GM12892 (cell line): ENCODE measurements around the gene PRLHR.

ENCODE experiments used
- DNase-seq: peaks from one replicate; pipeline ENCODE4 v3.0.0; 2011; ENCODE audit not compliant: insufficient read length
- FAIRE-seq: peaks from 2 replicates; lab custom pipeline; 2011; peaks lifted over from hg19 to GRCh38; lab: Jason Lieb, UNC
- POLR2A ChIP-seq: IDR thresholded peaks from 2 replicates; pipeline ENCODE4 v1.6.1; 2011; ENCODE audit warnings: low read depth, low read length, control low read depth
- POLR2AphosphoS5 ChIP-seq: IDR thresholded peaks from 2 replicates; pipeline ENCODE4 v1.6.1; 2011; ENCODE audit warnings: low read depth, low read length, control low read depth
- TAF1 ChIP-seq: IDR thresholded peaks from 2 replicates; pipeline ENCODE4 v1.6.1; 2011; ENCODE audit warnings: low read depth, mild to moderate bottlenecking, control low read depth, low read length, borderline replicate concordance

The PRLHR gene

DNA sequence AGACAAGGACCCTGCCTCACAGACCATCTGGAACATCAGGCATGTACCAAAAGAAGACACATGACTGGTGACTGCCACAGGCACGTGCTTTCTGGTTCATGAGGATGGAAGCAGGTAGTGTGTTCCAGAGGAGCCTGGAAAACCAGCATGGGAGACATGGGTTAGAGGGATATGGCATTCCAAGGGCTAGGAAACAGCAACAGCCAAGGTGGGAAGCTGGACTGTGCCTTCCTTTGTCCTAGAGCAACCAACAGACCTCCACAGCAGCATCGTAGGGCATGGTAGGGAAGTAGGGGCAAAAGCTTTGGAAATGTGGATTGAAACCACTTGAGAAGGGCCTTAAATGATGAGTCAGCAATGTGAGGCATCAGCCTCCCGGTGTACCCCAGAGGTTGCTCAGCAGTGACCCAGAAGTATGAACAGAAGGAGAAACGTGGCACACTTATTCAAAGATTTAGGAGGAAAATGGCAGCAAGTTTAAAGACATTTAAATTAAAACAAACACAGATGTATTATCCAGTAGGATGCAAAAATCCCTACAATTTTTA lies 51.0 kb downstream of the PRLHR start:
- FAIRE-seq: no peak
- TF ChIP-seq POLR2A: no peak
- no peak for TF ChIP-seq TAF1
- TF ChIP-seq POLR2AphosphoS5: no peak
- no peak for DNase-seq

DNA sequence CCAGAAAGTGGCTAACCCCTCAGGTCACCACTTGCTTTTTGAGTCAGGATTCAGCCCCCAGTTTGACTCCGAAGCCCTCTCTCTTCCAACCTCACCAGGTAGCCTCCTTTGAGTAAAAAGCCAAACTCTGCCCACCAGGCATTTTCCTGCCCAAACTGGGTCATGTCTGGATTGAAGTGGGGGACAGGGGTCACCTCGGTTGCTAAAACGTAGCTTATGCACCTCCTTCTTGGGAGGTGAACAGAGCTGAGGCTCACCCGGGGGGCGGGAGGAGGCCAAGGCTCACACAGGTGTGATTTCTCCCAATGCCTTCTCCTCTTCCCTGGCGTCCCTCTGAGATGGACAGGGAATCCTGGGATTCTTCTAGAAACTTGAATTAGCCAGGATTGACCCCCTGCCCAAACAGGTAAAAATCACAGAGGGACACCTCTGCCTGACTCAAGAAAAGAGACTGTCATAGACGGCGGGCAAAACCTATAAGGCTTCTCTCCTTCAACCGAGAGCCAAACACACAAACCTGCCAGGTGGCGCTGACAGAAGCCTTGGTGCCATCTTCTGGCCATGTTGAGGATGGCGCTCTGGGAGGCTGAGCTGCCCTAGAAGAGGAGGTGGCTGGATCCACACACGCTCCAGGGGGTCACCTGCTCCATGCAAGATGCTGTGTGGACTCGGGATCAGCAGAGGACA lies 51.6 kb downstream of the PRLHR start:
- DNase-seq (no peak), FAIRE-seq (no peak)
- TF ChIP-seq POLR2A: no peak
- TF ChIP-seq POLR2AphosphoS5: no peak
- no peak for TF ChIP-seq TAF1

DNA sequence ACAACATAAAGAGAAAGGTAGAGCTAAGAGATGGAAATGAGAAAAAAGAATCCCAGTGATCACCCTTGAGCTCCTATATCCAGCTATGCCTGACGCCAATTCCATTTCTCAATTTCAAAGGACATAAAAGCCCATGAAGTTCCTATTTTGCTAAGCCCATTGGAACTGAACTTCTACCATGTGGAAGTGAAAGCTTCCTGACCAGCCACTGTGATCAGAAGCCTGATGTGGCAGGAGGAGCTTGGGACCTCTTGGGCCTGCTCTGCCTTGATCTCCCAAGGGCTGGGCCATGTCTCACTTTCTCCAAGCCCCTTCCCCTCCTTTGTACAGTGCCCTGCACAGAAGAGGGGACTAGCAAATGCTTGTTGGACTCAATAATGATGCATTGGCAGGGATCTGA lies 52.7 kb downstream of the PRLHR start:
- FAIRE-seq (no peak), DNase-seq (no peak)
- TF ChIP-seq TAF1 (no peak), POLR2AphosphoS5 (no peak), POLR2A (no peak)

DNA sequence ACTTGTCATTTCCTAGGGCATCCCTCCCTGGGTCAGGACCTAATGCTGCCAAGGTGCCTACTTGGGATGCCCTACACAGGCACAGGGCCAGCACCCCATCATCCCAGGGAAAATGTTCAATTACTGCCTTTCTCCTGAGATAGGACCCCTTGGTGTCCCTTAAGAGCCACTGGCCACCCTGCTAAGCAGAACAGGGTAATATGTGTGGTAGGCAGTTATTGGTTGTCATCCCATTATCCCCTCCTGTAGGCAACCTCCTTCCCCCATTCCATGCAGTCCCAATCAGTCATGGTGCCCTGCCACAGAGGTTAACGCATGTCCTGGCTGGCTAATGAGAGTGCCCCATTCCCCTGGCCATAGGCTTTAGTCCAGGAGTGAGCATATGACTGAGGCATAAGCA lies 53.2 kb downstream of the PRLHR start:
- DNase-seq: no peak
- FAIRE-seq: no peak
- no peak for TF ChIP-seq POLR2AphosphoS5
- no peak for TF ChIP-seq POLR2A
- no peak for TF ChIP-seq TAF1

DNA sequence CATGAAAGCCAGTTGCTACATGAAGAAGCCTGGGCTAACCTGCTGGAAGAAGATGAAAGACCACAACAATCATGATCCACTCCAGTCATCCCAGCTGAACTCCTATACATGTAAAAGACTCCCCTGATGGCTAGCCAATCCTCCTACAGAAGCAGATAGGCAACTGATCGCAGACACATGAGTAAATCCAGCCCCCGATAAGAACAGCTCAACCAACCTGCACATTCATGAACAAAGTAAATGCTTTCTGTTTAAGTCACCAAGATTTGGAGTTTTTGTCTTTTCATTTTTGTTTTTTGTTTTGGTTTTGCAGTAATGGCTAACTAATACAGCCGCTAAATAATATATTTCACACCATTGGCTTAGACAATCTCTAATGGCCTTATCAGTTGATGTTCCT lies 53.7 kb downstream of the PRLHR start:
- FAIRE-seq: no peak
- TF ChIP-seq POLR2AphosphoS5: no peak
- TF ChIP-seq POLR2A: no peak
- no peak for TF ChIP-seq TAF1
- DNase-seq: no peak
